Measurements from ENCODE around the gene PCDHGA1. TPM values are rescaled to one million over a fixed set of nuclear protein-coding genes. Genes with fewer than 3 reads are reported as not detected.
A peak's percentile ranks its signal among the peaks of the same experiment; 100 is the strongest.

PCDHGA1 gene
- polyA plus RNA-seq, 2 donors, result 0.13 to 0.22 TPM

DNA sequence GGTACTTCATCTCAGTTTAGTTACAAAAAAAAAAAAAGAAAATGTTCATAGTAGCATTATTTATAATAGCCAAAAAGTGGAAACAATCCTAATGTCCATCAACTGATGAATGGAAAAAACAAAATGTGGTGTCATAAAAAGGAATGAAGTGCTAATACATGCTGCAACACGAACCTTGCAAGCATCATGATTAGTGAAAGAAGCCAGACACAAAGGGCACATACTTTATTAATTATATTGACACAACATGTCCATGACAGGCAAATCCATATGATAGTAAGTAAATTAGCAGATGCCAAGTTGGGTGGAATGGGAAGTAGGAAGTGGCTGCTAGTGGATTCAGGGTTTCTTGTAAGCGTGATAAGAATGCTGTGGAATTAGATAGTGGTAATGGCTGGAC, 212.7 kb downstream of the PCDHGA1 start:
- H3K4me3 ChIP-seq (ENCODE audit: low read depth in 1 of 2, low read length in 2 of 2), result no peak overlapping the region
- H3K27ac ChIP-seq (ENCODE audit: low read depth in 2 of 2, low read length in 1 of 2), result no peak overlapping the region
- no peaks in the 10 kb centered on the region for H3K27me3 ChIP-seq (ENCODE audit: control insufficient read depth in 1 of 2, insufficient read depth in 2 of 2, low read length in 2 of 2)
- H3K36me3 ChIP-seq (ENCODE audit: control insufficient read depth in 2 of 2, insufficient read depth in 2 of 2, low read length in 1 of 2), result peaks cover 0 to 3% of the 10 kb centered on the region in 2 donors
- H3K4me1 ChIP-seq (ENCODE audit: control insufficient read depth in 2 of 2, insufficient read depth in 2 of 2, low read length in 1 of 2), result no peaks in the 10 kb centered on the region
- WGBS, 2 donors, result 66 to 75% methylated on average over 2 of the region's 2 CpGs
- H3K9me3 ChIP-seq (ENCODE audit: control insufficient read depth in 2 of 2, insufficient read depth in 1 of 2, low read depth in 1 of 2, low read length in 1 of 2), result peaks cover 0 to 3% of the 10 kb centered on the region in 2 donors

DNA sequence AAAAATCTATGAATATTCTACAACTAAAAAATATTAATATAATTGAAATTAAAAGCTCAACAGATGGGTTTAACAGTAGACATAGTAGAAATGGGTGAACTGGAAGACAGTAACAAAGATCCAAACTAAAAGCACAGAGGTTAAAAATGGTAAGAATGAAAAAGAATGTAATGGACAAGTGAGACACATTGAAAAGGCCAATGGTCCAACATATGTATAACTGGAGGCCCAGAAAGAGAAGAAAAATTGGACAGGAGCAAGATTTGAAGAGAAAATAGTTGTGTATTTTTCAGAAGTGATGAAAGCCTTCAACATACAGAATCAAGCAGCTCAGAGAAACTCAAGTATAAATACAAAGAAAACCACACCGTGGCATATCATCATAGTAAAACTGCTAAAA, 217.2 kb downstream of the PCDHGA1 start:
- WGBS, 2 donors, result 94 to 100% methylated on average over 1 of the region's 1 CpG
- H3K4me1 ChIP-seq (ENCODE audit: control insufficient read depth in 2 of 2, insufficient read depth in 2 of 2, low read length in 1 of 2), result no peaks in the 10 kb centered on the region
- no peak overlapping the region for H3K4me3 ChIP-seq (ENCODE audit: low read depth in 1 of 2, low read length in 2 of 2)
- no peak overlapping the region for H3K27ac ChIP-seq (ENCODE audit: low read depth in 2 of 2, low read length in 1 of 2)
- peaks cover 0 to 3% of the 10 kb centered on the region in 2 donors for H3K9me3 ChIP-seq (ENCODE audit: control insufficient read depth in 2 of 2, insufficient read depth in 1 of 2, low read depth in 1 of 2, low read length in 1 of 2)
- no peaks in the 10 kb centered on the region for H3K27me3 ChIP-seq (ENCODE audit: control insufficient read depth in 1 of 2, insufficient read depth in 2 of 2, low read length in 2 of 2)
- H3K36me3 ChIP-seq (ENCODE audit: control insufficient read depth in 2 of 2, insufficient read depth in 2 of 2, low read length in 1 of 2), result peaks cover 0 to 6% of the 10 kb centered on the region in 2 donors

DNA sequence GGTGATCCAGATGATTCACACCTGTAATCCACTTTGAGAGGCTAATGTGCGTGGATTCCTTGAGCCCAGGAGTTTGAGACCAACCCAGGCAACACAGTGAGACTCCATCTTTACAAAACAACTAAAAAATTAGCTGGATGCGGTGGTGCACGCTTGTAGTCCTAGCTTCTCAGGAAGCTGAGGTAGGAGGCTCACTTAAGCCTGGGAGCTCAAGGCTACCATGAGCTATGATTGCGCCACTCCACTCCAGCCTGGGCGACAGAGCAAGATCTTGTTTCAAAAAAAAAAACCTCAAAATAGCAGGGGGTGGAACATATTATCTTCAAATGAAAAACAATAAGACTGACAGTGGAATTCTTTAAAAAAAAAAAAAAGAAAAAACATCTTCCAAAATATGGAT, 217.6 kb downstream of the PCDHGA1 start:
- 93 to 97% methylated on average over 5 of the region's 5 CpGs for WGBS, 2 donors
- H3K36me3 ChIP-seq (ENCODE audit: control insufficient read depth in 2 of 2, insufficient read depth in 2 of 2, low read length in 1 of 2), result peaks cover 0 to 6% of the 10 kb centered on the region in 2 donors

DNA sequence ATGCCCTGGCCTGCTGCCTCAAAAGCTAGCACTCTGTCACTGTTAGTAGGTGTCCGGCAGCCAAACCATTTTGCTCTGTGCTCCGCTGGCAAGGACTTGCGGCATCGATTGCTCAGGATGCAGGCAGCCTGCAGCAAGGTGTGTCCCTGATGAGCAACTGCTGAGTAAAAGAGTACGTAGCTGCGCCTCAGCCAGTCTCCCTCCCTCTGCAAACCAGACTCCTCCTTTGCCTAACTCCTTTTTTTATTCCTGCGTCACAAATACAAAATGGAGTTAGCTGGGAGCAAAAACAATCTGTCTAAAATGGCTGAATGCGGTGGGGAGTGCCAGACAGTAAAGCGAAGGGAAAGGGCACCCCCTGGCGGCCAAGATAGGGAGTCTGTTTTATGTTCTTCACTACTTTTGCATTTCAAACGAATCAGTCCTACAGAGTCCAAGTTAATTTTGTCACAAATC, 227.4 kb downstream of the PCDHGA1 start:
- Histone ChIP-seq H3K36me3 (ENCODE audit: control insufficient read depth in 2 of 2, insufficient read depth in 2 of 2, low read length in 1 of 2) (no peaks in the 10 kb centered on the region), H3K4me1 (ENCODE audit: control insufficient read depth in 2 of 2, insufficient read depth in 2 of 2, low read length in 1 of 2) (peaks cover 0 to 2% of the 10 kb centered on the region in 2 donors), H3K4me3 (ENCODE audit: low read depth in 1 of 2, low read length in 2 of 2) (no peak overlapping the region), H3K9me3 (ENCODE audit: control insufficient read depth in 2 of 2, insufficient read depth in 1 of 2, low read depth in 1 of 2, low read length in 1 of 2) (no peaks in the 10 kb centered on the region), H3K27me3 (ENCODE audit: control insufficient read depth in 1 of 2, insufficient read depth in 2 of 2, low read length in 2 of 2) (no peaks in the 10 kb centered on the region), H3K27ac (ENCODE audit: low read depth in 2 of 2, low read length in 1 of 2) (peak overlapping the region; percentile 85 to 90)
- WGBS, 2 donors, result 31 to 35% methylated on average over 11 of the region's 11 CpGs

More for the DNA sequence above, 217.6 kb downstream of the PCDHGA1 start:
- Histone ChIP-seq H3K27ac (ENCODE audit: low read depth in 2 of 2, low read length in 1 of 2) (no peak overlapping the region), H3K9me3 (ENCODE audit: control insufficient read depth in 2 of 2, insufficient read depth in 1 of 2, low read depth in 1 of 2, low read length in 1 of 2) (peaks cover 0 to 3% of the 10 kb centered on the region in 2 donors), H3K27me3 (ENCODE audit: control insufficient read depth in 1 of 2, insufficient read depth in 2 of 2, low read length in 2 of 2) (no peaks in the 10 kb centered on the region), H3K4me3 (ENCODE audit: low read depth in 1 of 2, low read length in 2 of 2) (no peak overlapping the region), H3K4me1 (ENCODE audit: control insufficient read depth in 2 of 2, insufficient read depth in 2 of 2, low read length in 1 of 2) (no peaks in the 10 kb centered on the region)

DNA sequence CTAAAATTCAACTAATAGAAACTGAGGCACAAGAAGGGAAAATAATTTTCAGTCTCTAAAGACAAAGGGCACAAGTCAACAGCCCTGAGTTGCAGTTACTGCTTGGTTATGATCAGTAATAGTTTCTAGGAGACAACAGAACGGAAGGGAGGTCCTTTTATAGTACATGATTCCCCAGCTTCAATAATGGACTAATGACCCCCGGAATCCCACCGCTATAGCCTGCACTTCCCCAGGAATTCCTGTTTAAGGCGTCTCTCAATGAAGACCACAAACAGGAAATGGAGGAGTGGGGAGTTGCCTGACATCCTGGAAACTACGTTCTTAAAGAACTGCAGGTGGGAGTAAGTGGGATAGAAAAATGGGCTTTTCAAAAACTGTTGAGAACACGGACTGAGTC, 227.8 kb downstream of the PCDHGA1 start:
- Histone ChIP-seq H3K27ac (ENCODE audit: low read depth in 2 of 2, low read length in 1 of 2) (peak overlapping the region; percentile 90 to 95), H3K4me3 (ENCODE audit: low read depth in 1 of 2, low read length in 2 of 2) (no peak overlapping the region), H3K27me3 (ENCODE audit: control insufficient read depth in 1 of 2, insufficient read depth in 2 of 2, low read length in 2 of 2) (no peaks in the 10 kb centered on the region), H3K9me3 (ENCODE audit: control insufficient read depth in 2 of 2, insufficient read depth in 1 of 2, low read depth in 1 of 2, low read length in 1 of 2) (no peaks in the 10 kb centered on the region), H3K4me1 (ENCODE audit: control insufficient read depth in 2 of 2, insufficient read depth in 2 of 2, low read length in 1 of 2) (peaks cover 0 to 2% of the 10 kb centered on the region in 2 donors), H3K36me3 (ENCODE audit: control insufficient read depth in 2 of 2, insufficient read depth in 2 of 2, low read length in 1 of 2) (no peaks in the 10 kb centered on the region)
- 48 to 52% methylated on average over 6 of the region's 6 CpGs for WGBS, 2 donors

DNA sequence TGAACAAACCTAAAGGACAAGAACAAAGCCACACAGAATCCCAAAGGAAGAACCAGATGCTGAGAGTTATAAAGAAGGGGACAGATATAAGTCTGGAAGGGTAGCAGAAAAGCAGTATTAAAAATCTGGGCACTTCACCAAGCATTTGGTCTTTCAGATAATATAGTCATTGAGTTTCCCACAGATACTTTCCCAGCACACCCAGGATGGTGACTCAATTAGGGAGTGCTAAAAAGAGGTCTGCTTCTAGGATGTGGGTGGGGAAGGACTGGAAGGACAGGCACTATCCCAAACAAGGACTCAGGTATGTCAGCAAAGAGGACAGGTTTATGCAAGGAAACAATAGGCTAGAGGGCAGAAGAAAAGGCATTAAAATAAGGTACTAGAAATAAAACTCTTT, 229.1 kb downstream of the PCDHGA1 start:
- Histone ChIP-seq H3K27ac (ENCODE audit: low read depth in 2 of 2, low read length in 1 of 2) (peak overlapping the region; percentile 87 to 90), H3K4me1 (ENCODE audit: control insufficient read depth in 2 of 2, insufficient read depth in 2 of 2, low read length in 1 of 2) (peaks cover 0 to 2% of the 10 kb centered on the region in 2 donors), H3K4me3 (ENCODE audit: low read depth in 1 of 2, low read length in 2 of 2) (no peak overlapping the region), H3K36me3 (ENCODE audit: control insufficient read depth in 2 of 2, insufficient read depth in 2 of 2, low read length in 1 of 2) (peaks cover 0 to 2% of the 10 kb centered on the region in 2 donors), H3K27me3 (ENCODE audit: control insufficient read depth in 1 of 2, insufficient read depth in 2 of 2, low read length in 2 of 2) (no peaks in the 10 kb centered on the region), H3K9me3 (ENCODE audit: control insufficient read depth in 2 of 2, insufficient read depth in 1 of 2, low read depth in 1 of 2, low read length in 1 of 2) (no peaks in the 10 kb centered on the region)

DNA sequence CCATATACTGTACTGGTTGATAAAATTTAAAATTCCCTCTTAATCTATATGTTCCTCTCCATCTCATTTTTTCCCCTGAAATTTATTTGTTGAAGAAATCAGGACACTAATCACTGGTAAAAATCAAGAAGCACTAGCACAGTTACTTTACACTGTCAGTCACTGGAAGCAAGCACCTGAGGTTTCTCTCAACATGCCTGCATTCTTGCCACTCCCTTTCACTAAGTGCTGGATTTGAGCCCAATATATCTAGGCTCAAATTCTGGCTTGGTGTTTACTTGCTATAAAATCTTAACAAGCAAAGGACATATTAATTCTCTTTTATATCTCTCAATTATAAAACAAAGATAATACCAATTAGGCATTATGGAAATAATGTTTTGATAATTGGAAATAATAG, 229.8 kb downstream of the PCDHGA1 start:
- Histone ChIP-seq H3K4me1 (ENCODE audit: control insufficient read depth in 2 of 2, insufficient read depth in 2 of 2, low read length in 1 of 2) (peaks cover 0 to 2% of the 10 kb centered on the region in 2 donors), H3K36me3 (ENCODE audit: control insufficient read depth in 2 of 2, insufficient read depth in 2 of 2, low read length in 1 of 2) (peaks cover 0 to 2% of the 10 kb centered on the region in 2 donors), H3K27me3 (ENCODE audit: control insufficient read depth in 1 of 2, insufficient read depth in 2 of 2, low read length in 2 of 2) (no peaks in the 10 kb centered on the region), H3K27ac (ENCODE audit: low read depth in 2 of 2, low read length in 1 of 2) (peak overlapping the region; percentile 79 to 83), H3K4me3 (ENCODE audit: low read depth in 1 of 2, low read length in 2 of 2) (no peak overlapping the region), H3K9me3 (ENCODE audit: control insufficient read depth in 2 of 2, insufficient read depth in 1 of 2, low read depth in 1 of 2, low read length in 1 of 2) (no peaks in the 10 kb centered on the region)

DNA sequence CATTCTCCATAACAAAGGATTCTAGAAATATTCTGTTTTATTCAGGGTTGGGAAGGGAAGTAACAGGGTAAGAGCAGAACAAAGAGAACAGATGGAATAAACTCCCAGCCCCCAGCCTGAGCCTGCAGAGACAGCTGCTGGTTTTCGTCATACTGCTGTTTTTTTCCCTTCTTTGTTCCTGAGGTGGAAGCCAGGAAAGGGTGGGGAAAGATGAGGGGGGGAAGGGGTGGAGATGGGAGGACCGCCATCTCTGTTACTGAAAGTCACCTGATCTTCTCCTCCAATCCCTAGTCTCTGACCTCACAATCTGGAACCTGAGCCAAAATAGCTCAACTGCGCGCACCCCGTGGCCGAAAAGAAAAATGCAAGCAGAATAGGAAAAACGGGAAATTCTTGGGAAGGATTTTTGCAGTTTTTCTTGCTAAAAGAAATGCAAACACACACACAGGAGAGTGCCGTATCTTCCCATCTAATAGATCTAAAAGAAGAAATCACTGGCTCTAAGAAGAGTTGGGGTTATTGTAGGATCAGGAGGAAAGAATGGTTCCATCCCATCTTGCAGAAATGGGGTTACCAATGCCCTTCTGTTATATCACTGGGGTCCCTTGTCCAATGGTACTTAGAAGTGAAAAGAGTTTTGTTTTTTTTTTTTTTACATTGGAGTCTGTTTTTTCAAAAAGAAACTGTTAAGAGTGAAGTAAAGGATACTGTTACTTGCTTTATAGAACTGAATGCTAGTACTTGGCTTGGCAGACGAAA, 230.6 kb downstream of the PCDHGA1 start:
- Histone ChIP-seq H3K27me3 (ENCODE audit: control insufficient read depth in 1 of 2, insufficient read depth in 2 of 2, low read length in 2 of 2) (no peaks in the 10 kb centered on the region), H3K4me1 (ENCODE audit: control insufficient read depth in 2 of 2, insufficient read depth in 2 of 2, low read length in 1 of 2) (peaks cover 0 to 2% of the 10 kb centered on the region in 2 donors), H3K4me3 (ENCODE audit: low read depth in 1 of 2, low read length in 2 of 2) (no peak overlapping the region), H3K36me3 (ENCODE audit: control insufficient read depth in 2 of 2, insufficient read depth in 2 of 2, low read length in 1 of 2) (peaks cover 0 to 2% of the 10 kb centered on the region in 2 donors), H3K27ac (ENCODE audit: low read depth in 2 of 2, low read length in 1 of 2) (peak overlapping the region; percentile 39 to 78), H3K9me3 (ENCODE audit: control insufficient read depth in 2 of 2, insufficient read depth in 1 of 2, low read depth in 1 of 2, low read length in 1 of 2) (no peaks in the 10 kb centered on the region)
- 22 to 31% methylated on average over 9 of the region's 9 CpGs for WGBS, 2 donors

Measured in esophagus (tissue), 2 donors.